DMS53 treated with DMSO at 0.1 percent for 48 hours (cell line): ENCODE results near the gene PPP5C.
"Not testable (repeated sequence)": the region's sequence is repeated elsewhere in the genome, so short reads cannot be mapped to it uniquely, and the experiment has no call there.

Experiments used
- DNase-seq: peaks from one replicate; lab custom pipeline; 2025; ENCODE audit not compliant: unreplicated experiment; lab: John Stamatoyannopoulos, UW

PPP5C gene

DNA sequence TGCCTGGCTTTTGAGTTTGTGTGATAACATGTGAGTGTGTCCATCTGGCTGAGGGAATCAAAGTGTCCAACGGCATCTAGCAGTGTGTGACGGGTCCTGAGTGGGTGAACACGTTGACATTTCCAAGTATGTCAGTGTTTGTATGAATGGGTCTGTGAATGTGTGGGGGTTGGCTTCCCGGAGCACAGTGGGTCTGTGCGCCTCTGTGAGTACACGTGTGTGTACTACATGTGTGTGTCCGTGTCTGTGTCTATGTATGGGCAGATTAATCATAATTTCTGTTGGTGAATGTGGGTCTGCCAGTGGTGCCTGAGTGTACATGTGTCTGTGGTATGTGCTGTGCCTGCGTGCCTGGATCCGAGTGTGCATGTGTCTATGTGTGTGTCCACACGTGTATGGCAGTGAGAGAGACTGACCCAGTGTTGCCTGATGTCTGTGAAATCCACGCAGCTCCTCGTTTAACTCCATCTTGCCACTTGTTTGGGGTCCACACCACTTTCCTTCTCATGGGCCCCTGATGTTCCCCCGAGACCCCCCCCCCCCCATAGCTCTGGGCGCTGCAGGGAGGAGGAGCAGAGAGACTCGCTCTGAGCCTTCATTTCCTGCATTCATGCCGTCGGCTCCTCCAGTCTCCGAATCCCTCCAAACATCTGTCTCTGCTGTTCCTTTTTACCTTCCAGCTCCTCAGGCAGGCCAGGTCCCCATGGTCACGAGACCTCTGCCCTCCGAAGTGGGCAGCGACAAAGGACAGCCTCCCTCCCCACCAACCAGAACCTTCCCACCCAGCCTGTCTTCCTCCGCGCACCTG, 61.2 kb downstream of the PPP5C start:
- no peak for DNase-seq

DNA sequence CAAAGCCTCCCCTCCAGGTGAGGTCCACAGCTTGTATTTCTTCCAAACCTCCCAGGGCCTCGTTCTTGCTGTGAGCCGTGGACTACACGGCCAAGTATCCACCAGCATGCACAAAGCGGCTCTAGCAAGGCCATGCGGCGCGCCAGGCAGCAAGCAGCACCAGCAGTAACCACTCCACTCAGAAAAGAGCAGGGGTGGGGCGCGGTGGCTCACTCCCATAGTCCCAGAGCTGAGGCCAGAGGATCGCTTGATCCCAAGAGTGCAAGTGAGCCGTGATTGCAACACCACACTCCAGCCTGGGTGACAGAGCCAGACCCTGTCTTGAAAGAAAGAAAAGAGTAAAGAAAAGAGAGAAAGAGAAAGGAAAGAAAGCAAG, 61.8 kb downstream of the PPP5C start:
- DNase-seq = no peak

DNA sequence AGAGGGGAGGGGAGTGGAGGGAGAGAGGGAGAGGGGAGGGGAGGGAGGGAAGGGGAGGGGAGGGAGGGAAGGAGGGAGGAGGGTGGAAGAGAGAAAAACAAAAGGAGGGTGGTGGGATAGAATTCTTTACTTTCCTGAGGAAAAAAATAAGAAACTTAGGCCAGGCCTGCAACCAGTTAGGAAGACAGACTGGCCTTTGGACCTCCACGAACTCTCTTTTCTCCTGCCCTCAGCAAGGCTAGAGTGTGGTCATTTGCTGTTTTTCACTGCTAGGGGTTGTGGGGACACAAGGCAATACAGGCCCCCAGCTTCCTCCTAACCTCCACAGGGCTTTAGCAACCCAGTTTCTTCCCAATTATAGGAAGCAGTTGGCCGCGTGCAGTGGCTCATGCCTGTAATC, 62.3 kb downstream of the PPP5C start:
- no peak for DNase-seq

DNA sequence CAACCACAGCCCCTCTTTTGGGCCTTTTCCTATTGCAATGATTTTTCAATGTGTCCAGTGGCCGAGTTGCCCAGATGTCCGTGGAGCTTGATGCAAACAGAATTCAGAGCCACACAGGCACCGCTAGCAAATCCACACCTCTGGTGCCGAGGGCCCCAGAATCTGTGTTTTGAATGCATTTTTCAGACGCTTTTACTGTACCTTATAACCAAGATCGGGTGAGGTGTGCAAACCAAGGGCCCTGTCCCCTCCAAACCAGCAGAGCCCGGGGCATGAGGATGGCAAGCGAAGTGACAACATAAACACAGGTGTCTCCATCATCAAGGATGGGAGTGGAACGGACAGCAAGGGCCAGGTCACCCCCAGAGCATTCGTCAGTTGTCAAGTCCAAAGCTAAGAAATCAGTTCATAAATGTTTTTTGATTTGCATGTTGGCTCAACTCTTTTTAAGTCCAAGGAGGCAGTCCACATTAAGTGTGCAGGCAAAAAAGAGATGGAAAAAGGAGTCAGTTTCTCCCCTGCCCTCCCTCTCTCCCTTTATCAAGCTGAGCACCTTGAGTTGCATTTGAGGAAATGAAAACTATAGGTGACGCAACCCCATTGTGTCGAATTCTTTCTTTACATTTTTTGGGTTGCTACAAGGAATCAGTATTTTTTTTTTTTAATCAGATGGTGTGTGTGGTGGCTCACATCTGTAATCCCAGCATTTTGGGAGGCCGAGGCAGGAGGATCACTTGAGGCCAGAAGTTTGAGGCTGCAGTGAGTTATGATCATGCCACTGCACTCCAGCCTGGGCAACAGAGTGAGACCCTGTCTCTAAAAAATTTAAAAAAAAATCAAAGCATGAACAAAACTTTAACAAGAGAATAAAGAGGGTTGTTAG, 63.6 kb downstream of the PPP5C start:
- no peak for DNase-seq

GRCh38 chr19:46411088-46411924, 64.4 kb downstream of the PPP5C start:
- no peak for DNase-seq

- no peak for DNase-seq
Observed at GRCh38 chr19:46411925-46412649, 65.2 kb downstream of the PPP5C start.

GRCh38 chr19:46412650-46413261, 65.9 kb downstream of the PPP5C start:
- DNase-seq = no peak

- no peak for DNase-seq
Observed at GRCh38 chr19:46413262-46414031, 66.6 kb downstream of the PPP5C start, which contains the start of gene CCDC8. TSS of gene CCDC8 (minus strand) at chr19:46413564. CDS start at chr19:46412810, 754 bp downstream.

DNA sequence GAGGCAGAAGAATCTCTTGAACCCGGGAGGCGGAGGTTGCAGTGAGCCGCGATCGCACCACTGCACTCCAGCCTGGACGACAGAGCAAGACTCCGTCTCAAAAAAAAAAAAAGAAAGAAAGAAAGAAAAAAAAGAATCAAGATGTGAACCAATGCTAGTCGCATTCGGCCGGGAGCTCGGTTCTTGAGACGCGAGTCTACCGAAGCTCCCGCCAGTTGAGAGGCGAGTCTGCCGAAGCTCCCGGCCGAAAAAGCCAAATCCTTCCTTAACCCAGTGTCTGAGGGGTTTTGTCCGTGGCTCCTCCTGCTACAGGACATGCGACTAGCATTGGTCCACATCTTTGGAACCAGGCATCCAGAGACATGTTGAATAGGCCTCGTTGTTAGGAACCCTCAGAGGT, 68.0 kb downstream of the PPP5C start:
- DNase-seq = not testable (repeated sequence)

- DNase-seq = peak; percentile 26
Observed at GRCh38 chr19:46415804-46416709, 69.2 kb downstream of the PPP5C start.

- no peak for DNase-seq
Observed at GRCh38 chr19:46420056-46420455, 73.2 kb downstream of the PPP5C start.

GRCh38 chr19:46422344-46422743, 75.5 kb downstream of the PPP5C start:
- DNase-seq = no peak

- DNase-seq = no peak
Observed at GRCh38 chr19:46423188-46423587, 76.3 kb downstream of the PPP5C start.

DNA sequence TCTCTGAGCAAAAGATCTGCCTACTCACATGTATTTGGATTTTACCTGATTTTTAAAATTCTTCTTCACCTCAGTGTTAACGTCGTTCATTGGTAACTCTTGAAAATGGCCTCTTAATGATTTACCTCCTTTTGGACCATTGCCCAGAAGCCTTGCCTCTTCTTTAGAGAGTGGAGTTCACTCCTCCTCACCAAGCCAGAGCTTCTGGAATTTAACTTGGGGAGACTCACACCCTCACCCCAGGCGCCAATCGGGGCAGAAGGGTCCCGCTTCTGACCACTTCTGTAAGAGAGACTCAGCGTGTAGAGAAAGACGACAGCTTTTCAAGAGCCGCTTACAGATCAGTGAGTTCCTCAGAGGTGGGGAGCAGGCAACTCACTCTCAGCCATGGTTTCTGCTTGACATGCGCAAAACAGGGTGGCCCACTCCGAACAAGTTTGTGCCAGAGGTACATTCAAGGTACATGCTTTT, 79.2 kb downstream of the PPP5C start:
- peak; percentile 2 for DNase-seq

DNA sequence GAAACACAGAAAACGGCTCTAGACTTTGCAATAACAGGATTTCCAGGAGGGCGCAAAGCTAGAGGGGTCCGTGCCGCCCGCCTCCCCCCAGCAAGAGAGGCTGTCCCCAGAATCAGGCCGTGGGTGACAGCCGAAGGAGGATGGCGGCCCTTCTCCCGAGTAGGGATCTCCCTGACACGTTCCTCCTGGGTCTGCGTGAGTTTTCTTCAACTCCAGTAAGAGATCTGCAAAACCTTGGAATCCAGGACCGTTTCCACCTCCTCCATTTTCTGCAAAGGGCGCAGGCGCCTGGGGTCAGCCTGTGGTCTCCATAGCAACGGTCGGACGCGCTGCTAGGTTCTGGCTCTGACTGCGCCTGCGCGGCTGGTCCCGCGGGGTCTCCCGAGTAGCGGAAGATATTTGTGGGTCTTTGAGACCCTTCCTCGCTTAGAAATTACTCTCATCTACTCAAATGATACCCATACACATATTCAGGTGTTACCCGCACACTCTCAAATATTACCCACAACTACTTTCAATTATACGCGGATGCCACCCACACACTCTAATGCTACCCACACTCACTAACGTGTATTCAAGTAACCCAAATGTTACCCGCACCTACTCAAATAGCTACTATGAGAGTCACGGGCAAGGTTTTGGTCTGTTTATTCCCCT, 79.7 kb downstream of the PPP5C start:
- DNase-seq = peak; percentile 40

GRCh38 chr19:46427518-46428045, 80.7 kb downstream of the PPP5C start:
- no peak for DNase-seq
